Neuronal stem cell (in vitro differentiated cells): ENCODE results near the gene ATG14.

ENCODE experiments used
- DNase-seq: peaks from one replicate; pipeline ENCODE4 v3.0.0-alpha.2; 2013; ENCODE audit warnings: low spot score
- H2AFZ ChIP-seq: one replicate; pipeline ENCODE4 v1.6.1; 2013; ENCODE audit warnings: mild to moderate bottlenecking, low read length, inconsistent platforms
- H2AK5ac ChIP-seq: 2 replicates; pipeline ENCODE4 v1.6.1; 2013; ENCODE audit warnings: low read depth, mild to moderate bottlenecking, inconsistent platforms, low read length, moderate library complexity, mixed read lengths
- H2BK120ac ChIP-seq: 2 replicates; pipeline ENCODE4 v1.6.1; 2013; ENCODE audit warnings: low read depth, mild to moderate bottlenecking, inconsistent platforms, low read length, moderate library complexity, mixed read lengths
- H2BK12ac ChIP-seq: one replicate; pipeline ENCODE4 v1.6.1; 2013; ENCODE audit warnings: low read length, inconsistent platforms
- H2BK15ac ChIP-seq: 2 replicates; pipeline ENCODE4 v1.6.1; 2013; ENCODE audit warnings: mild to moderate bottlenecking, low read length, inconsistent platforms, mixed read lengths
- H2BK5ac ChIP-seq: one replicate; pipeline ENCODE4 v1.6.1; 2013; ENCODE audit warnings: inconsistent platforms, mild to moderate bottlenecking, low read length, moderate library complexity
- H3K14ac ChIP-seq: one replicate; pipeline ENCODE4 v1.6.1; 2013; ENCODE audit warnings: low read length, inconsistent platforms
- H3K18ac ChIP-seq: 2 replicates; pipeline ENCODE4 v1.6.1; 2013; ENCODE audit warnings: low read length, inconsistent platforms
- H3K23ac ChIP-seq: 2 replicates; pipeline ENCODE4 v1.6.1; 2013; ENCODE audit warnings: low read depth, mild to moderate bottlenecking, mixed read lengths, low read length, inconsistent platforms; ENCODE audit not compliant: poor library complexity
- H3K27ac ChIP-seq: replicated peaks from 3 replicates; pipeline ENCODE4 v1.5.1; 2013; ENCODE audit warnings: low read length, inconsistent platforms
- H3K27me3 ChIP-seq, 3 experiments: 2 replicates each; pipeline ENCODE4 v1.6.1; 2013; ENCODE audit warnings: low read length in 3 of 3, mild to moderate bottlenecking in 2 of 3, inconsistent platforms in 1 of 3, low read depth in 1 of 3, mixed read lengths in 1 of 3, moderate library complexity in 1 of 3; ENCODE audit not compliant: control insufficient read depth in 3 of 3, insufficient read depth in 3 of 3
- H3K36me3 ChIP-seq, 2 donors: replicated peaks in 1 of 2; 2 replicates each; pipeline ENCODE4 v1.6.1; 2013; ENCODE audit warnings: low read length in 2 of 2; ENCODE audit not compliant: control insufficient read depth in 2 of 2, insufficient read depth in 2 of 2
- H3K4ac ChIP-seq: 2 replicates; pipeline ENCODE4 v1.6.1; 2013; ENCODE audit warnings: inconsistent platforms, mild to moderate bottlenecking, low read length, moderate library complexity
- H3K4me1 ChIP-seq, 2 donors: 1 replicate in 1 of 2; 2 replicates in 1 of 2; pipeline ENCODE4 v1.6.1; 2013; ENCODE audit warnings: low read length in 2 of 2, low read depth in 1 of 2; ENCODE audit not compliant: control insufficient read depth in 2 of 2, insufficient read depth in 1 of 2
- H3K4me2 ChIP-seq: one replicate; pipeline ENCODE4 v1.6.1; 2013; ENCODE audit warnings: mild to moderate bottlenecking, low read length, inconsistent platforms; ENCODE audit not compliant: insufficient read depth, poor library complexity, severe bottlenecking
- H3K4me3 ChIP-seq, 2 donors: 2 replicates each; pipeline ENCODE4 v1.5.1; 2013; ENCODE audit warnings: low read length in 2 of 2, mild to moderate bottlenecking in 2 of 2, inconsistent platforms in 1 of 2, moderate library complexity in 1 of 2
- H3K79me1 ChIP-seq: one replicate; pipeline ENCODE4 v1.6.1; 2013; ENCODE audit warnings: low read depth, mild to moderate bottlenecking, inconsistent platforms, low read length, moderate library complexity
- H3K9ac ChIP-seq: one replicate; pipeline ENCODE4 v1.6.1; 2013; ENCODE audit warnings: mild to moderate bottlenecking, low read depth, low read length, inconsistent platforms; ENCODE audit not compliant: poor library complexity
- H3K9me3 ChIP-seq, 2 donors: replicated peaks in 1 of 2; 2 replicates each; pipeline versions ENCODE3 to v1.6.1; 2013; ENCODE audit warnings: low read length in 2 of 2, mild to moderate bottlenecking in 2 of 2, inconsistent platforms in 1 of 2, low read depth in 1 of 2, mixed read lengths in 1 of 2, moderate library complexity in 1 of 2; ENCODE audit not compliant: control insufficient read depth in 2 of 2, insufficient read depth in 1 of 2
- H4K8ac ChIP-seq: one replicate; pipeline ENCODE4 v1.6.1; 2013; ENCODE audit warnings: low read depth, mild to moderate bottlenecking, inconsistent platforms, low read length, moderate library complexity
- H4K91ac ChIP-seq: one replicate; pipeline ENCODE4 v1.6.1; 2013; ENCODE audit warnings: low read length, low read depth, mild to moderate bottlenecking, inconsistent platforms; ENCODE audit not compliant: poor library complexity
- WGBS, 2 donors: extraction: QIAGEN DNeasy Blood & Tissue Kit; methylation state at CpG; one replicate each; pipeline ENCODE4 v1.1.7; 2013; ENCODE audit warnings: missing lambda C conversion rate in 2 of 2, mixed read lengths in 1 of 2; ENCODE audit not compliant: insufficient read length in 2 of 2, insufficient replicate concordance in 1 of 2; ENCODE audit errors: extremely low coverage in 2 of 2; 5-methylcytosine and 5-hydroxymethylcytosine counted together

ATG14 gene

GRCh38 chr14:55374771-55375170 is 36.9 kb downstream of the ATG14 start:
- Histone ChIP-seq H2AFZ (no peak overlapping the region), H3K36me3 (peaks cover 10 to 69% of the 10 kb centered on the region in 2 donors), H2BK120ac (no peak overlapping the region), H3K79me1 (no peaks in the 10 kb centered on the region), H2BK5ac (no peak overlapping the region), H3K4me1 (no peaks in the 10 kb centered on the region), H3K23ac (no peak overlapping the region), H2AK5ac (no peak overlapping the region), H3K4me2 (no peak overlapping the region), H3K27me3 (no peaks in the 10 kb centered on the region), H3K4me3 (no peak overlapping the region), H4K8ac (no peak overlapping the region), H4K91ac (no peak overlapping the region), H3K18ac (no peak overlapping the region), H3K14ac (no peak overlapping the region), H3K9me3 (no peaks in the 10 kb centered on the region), H3K4ac (no peak overlapping the region), H2BK15ac (no peak overlapping the region), H3K27ac (no peak overlapping the region), H2BK12ac (no peak overlapping the region), H3K9ac (no peak overlapping the region)
- DNase-seq, result no peak
- no CpG with 5 or more reads among the region's 4 CpGs for WGBS, 2 donors

- Histone ChIP-seq H2BK15ac (no peak overlapping the region), H3K18ac (no peak overlapping the region), H3K27me3 (no peaks in the 10 kb centered on the region), H4K91ac (no peak overlapping the region), H3K4me3 (no peak overlapping the region), H2BK12ac (no peak overlapping the region), H3K4me2 (no peak overlapping the region), H3K23ac (no peak overlapping the region), H2AFZ (no peak overlapping the region), H4K8ac (no peak overlapping the region), H3K9ac (no peak overlapping the region), H3K79me1 (no peaks in the 10 kb centered on the region), H2BK5ac (no peak overlapping the region), H3K36me3 (peaks cover 14 to 69% of the 10 kb centered on the region in 2 donors), H3K4ac (no peak overlapping the region), H3K27ac (no peak overlapping the region), H3K9me3 (no peaks in the 10 kb centered on the region), H3K14ac (no peak overlapping the region), H3K4me1 (no peaks in the 10 kb centered on the region), H2AK5ac (no peak overlapping the region), H2BK120ac (no peak overlapping the region)
- WGBS, 2 donors, result no CpG with 5 or more reads among the region's 5 CpGs
- no peak for DNase-seq
Measured at GRCh38 chr14:55373784-55374705, 37.6 kb downstream of the ATG14 start.

- no peak overlapping the region for H4K8ac ChIP-seq
- H3K4me2 ChIP-seq, result no peak overlapping the region
- no peak overlapping the region for H2AFZ ChIP-seq
- H3K18ac ChIP-seq, result no peak overlapping the region
- no peak overlapping the region for H3K9ac ChIP-seq
- no peak overlapping the region for H3K23ac ChIP-seq
- peaks cover 9 to 67% of the 10 kb centered on the region in 2 donors for H3K36me3 ChIP-seq
- no peak overlapping the region for H3K14ac ChIP-seq
- H3K27me3 ChIP-seq, result no peaks in the 10 kb centered on the region
- no peaks in the 10 kb centered on the region for H3K79me1 ChIP-seq
- no peak overlapping the region for H3K4me3 ChIP-seq
- no peak overlapping the region for H2AK5ac ChIP-seq
- no peak overlapping the region for H2BK120ac ChIP-seq
- no peak overlapping the region for H3K4ac ChIP-seq
- H3K9me3 ChIP-seq, result no peaks in the 10 kb centered on the region
- no CpG with 5 or more reads among the region's 7 CpGs for WGBS, 2 donors
- no peak overlapping the region for H3K27ac ChIP-seq
- no peak overlapping the region for H2BK12ac ChIP-seq
- no peaks in the 10 kb centered on the region for H3K4me1 ChIP-seq
- DNase-seq, result no peak
- H4K91ac ChIP-seq, result no peak overlapping the region
- H2BK15ac ChIP-seq, result no peak overlapping the region
- no peak overlapping the region for H2BK5ac ChIP-seq
Measured at GRCh38 chr14:55372825-55373224, 38.8 kb downstream of the ATG14 start.

- Histone ChIP-seq H4K8ac (no peak overlapping the region), H3K36me3 (peaks cover 9 to 67% of the 10 kb centered on the region in 2 donors), H3K4ac (no peak overlapping the region), H3K23ac (no peak overlapping the region), H3K27me3 (no peaks in the 10 kb centered on the region), H2AK5ac (no peak overlapping the region), H3K9me3 (no peaks in the 10 kb centered on the region), H4K91ac (no peak overlapping the region), H2BK12ac (no peak overlapping the region), H2BK120ac (no peak overlapping the region), H3K4me2 (no peak overlapping the region), H2BK15ac (no peak overlapping the region), H3K27ac (no peak overlapping the region), H3K4me1 (no peaks in the 10 kb centered on the region), H3K14ac (no peak overlapping the region), H2BK5ac (no peak overlapping the region), H3K18ac (no peak overlapping the region), H3K9ac (no peak overlapping the region), H3K4me3 (no peak overlapping the region), H3K79me1 (no peaks in the 10 kb centered on the region), H2AFZ (no peak overlapping the region)
- no peak for DNase-seq
- no CpG with 5 or more reads among the region's 1 CpG for WGBS, 2 donors
Measured at GRCh38 chr14:55372423-55372822, 39.2 kb downstream of the ATG14 start.
